DND-41 (cell line): ENCODE measurements around the gene CLSTN2.

Experiments used
- ATAC-seq: fragments of 200-7000 bp; cut with Tn5 transposase; 3 replicates; pipeline ENCODE4 v1.9.1; 2021; ENCODE audit warnings: low read depth; ENCODE audit not compliant: insufficient read depth
- DNase-seq: peaks from one replicate; pipeline ENCODE4 v3.0.0-alpha.2; 2020
- H2AFZ ChIP-seq: 2 replicates; pipeline ENCODE4 v1.6.0; 2012; ENCODE audit warnings: low read depth, low read length
- H3K27ac ChIP-seq: 2 replicates; pipeline ENCODE4 v1.5.1; 2012; ENCODE audit warnings: low read length, inconsistent platforms
- H3K27me3 ChIP-seq: fragments of 200-600 bp; sonication (generic); 2 replicates; pipeline ENCODE4 v1.6.0; 2012; ENCODE audit warnings: low read length, mild to moderate bottlenecking, inconsistent platforms; ENCODE audit not compliant: insufficient read depth, poor library complexity
- H3K36me3 ChIP-seq: 2 replicates; pipeline ENCODE4 v1.5.1; 2012; ENCODE audit warnings: low read length, inconsistent platforms; ENCODE audit not compliant: insufficient read depth
- H3K4me1 ChIP-seq: 2 replicates; pipeline ENCODE4 v1.5.1; 2012; ENCODE audit warnings: mild to moderate bottlenecking, low read length; ENCODE audit not compliant: insufficient read depth
- H3K4me2 ChIP-seq: 2 replicates; pipeline ENCODE4 v1.6.0; 2012; ENCODE audit warnings: mild to moderate bottlenecking, moderate library complexity, low read length, inconsistent platforms; ENCODE audit not compliant: insufficient read depth
- H3K4me3 ChIP-seq, 2 experiments: fragments of 200-600 bp in 1 of 2; shearing (Covaris generic) in 1 of 2; 2 replicates each; pipeline ENCODE4 v1.5.1; 2012 to 2016; ENCODE audit warnings: inconsistent platforms in 2 of 2, low read length in 2 of 2, mild to moderate bottlenecking in 2 of 2, low read depth in 1 of 2, moderate library complexity in 1 of 2
- H3K79me2 ChIP-seq: 2 replicates; pipeline ENCODE4 v1.6.0; 2012; ENCODE audit warnings: low read length, inconsistent platforms; ENCODE audit not compliant: insufficient read depth
- H3K9ac ChIP-seq: 2 replicates; pipeline ENCODE4 v1.6.0; 2012; ENCODE audit warnings: low read depth, mild to moderate bottlenecking, inconsistent platforms, low read length, moderate library complexity
- H3K9me3 ChIP-seq: 2 replicates; pipeline ENCODE4 v1.5.1; 2012; ENCODE audit warnings: low read length, moderate library complexity, mild to moderate bottlenecking, inconsistent platforms; ENCODE audit not compliant: insufficient read depth, severe bottlenecking
- H4K20me1 ChIP-seq: 2 replicates; pipeline ENCODE4 v1.6.0; 2012; ENCODE audit warnings: low read length; ENCODE audit not compliant: insufficient read depth
- CTCF ChIP-seq: IDR thresholded peaks from 2 replicates; pipeline ENCODE4 v1.5.1; 2012; ENCODE audit warnings: borderline replicate concordance, low read length, moderate library complexity, mild to moderate bottlenecking; ENCODE audit not compliant: poor library complexity, severe bottlenecking; ENCODE audit errors: extremely low read depth
- EZH2 ChIP-seq: IDR thresholded peaks from 3 replicates; pipeline ENCODE4 v1.6.1; 2012; ENCODE audit warnings: borderline replicate concordance, low read depth, mild to moderate bottlenecking, moderate library complexity, low read length, inconsistent platforms; ENCODE audit not compliant: severe bottlenecking

The CLSTN2 gene

GRCh38 chr3:140153736-140154135 lies 218.8 kb downstream of the CLSTN2 start:
- DNase-seq: no peak
- H3K4me1 ChIP-seq: no peaks in the 10 kb centered on the region
- H3K36me3 ChIP-seq: no peaks in the 10 kb centered on the region
- no peak overlapping the region for H3K4me2 ChIP-seq
- H3K79me2 ChIP-seq: no peaks in the 10 kb centered on the region
- H3K9me3 ChIP-seq: no peaks in the 10 kb centered on the region
- no peak for ATAC-seq
- H2AFZ ChIP-seq: no peak overlapping the region
- H3K4me3 ChIP-seq: no peak overlapping the region
- no peak overlapping the region for H3K27ac ChIP-seq
- TF ChIP-seq EZH2: no peak
- TF ChIP-seq CTCF: no peak
- no peak overlapping the region for H3K9ac ChIP-seq
- H4K20me1 ChIP-seq: no peaks in the 10 kb centered on the region; the same call in 1 of the 2 replicates
- peaks cover 3% of the 10 kb centered on the region for H3K27me3 ChIP-seq

GRCh38 chr3:140157161-140157560 lies 222.2 kb downstream of the CLSTN2 start:
- Histone ChIP-seq H3K9me3 (no peaks in the 10 kb centered on the region), H2AFZ (no peak overlapping the region), H3K27me3 (peaks cover 3% of the 10 kb centered on the region), H3K4me1 (no peaks in the 10 kb centered on the region), H3K9ac (no peak overlapping the region), H3K79me2 (no peaks in the 10 kb centered on the region), H3K4me2 (no peak overlapping the region), H4K20me1 (no peaks in the 10 kb centered on the region; the same call in 1 of the 2 replicates), H3K27ac (no peak overlapping the region), H3K36me3 (no peaks in the 10 kb centered on the region), H3K4me3 (no peak overlapping the region)
- TF ChIP-seq EZH2 (no peak), CTCF (no peak)
- DNase-seq: no peak
- no peak for ATAC-seq

GRCh38 chr3:140159646-140160045 lies 224.7 kb downstream of the CLSTN2 start:
- no peaks in the 10 kb centered on the region for H3K36me3 ChIP-seq
- DNase-seq (no peak), ATAC-seq (no peak)
- H3K27me3 ChIP-seq: peaks cover 3% of the 10 kb centered on the region
- H4K20me1 ChIP-seq: no peaks in the 10 kb centered on the region
- no peak overlapping the region for H3K4me3 ChIP-seq
- no peak overlapping the region for H3K27ac ChIP-seq
- no peaks in the 10 kb centered on the region for H3K79me2 ChIP-seq
- no peaks in the 10 kb centered on the region for H3K4me1 ChIP-seq
- TF ChIP-seq EZH2 (no peak), CTCF (no peak)
- H3K9ac ChIP-seq: no peak overlapping the region
- no peaks in the 10 kb centered on the region for H3K9me3 ChIP-seq
- no peak overlapping the region for H2AFZ ChIP-seq
- H3K4me2 ChIP-seq: no peak overlapping the region

GRCh38 chr3:140160553-140160952 lies 225.6 kb downstream of the CLSTN2 start:
- ATAC-seq: no peak
- Histone ChIP-seq H3K27ac (no peak overlapping the region), H3K9ac (no peak overlapping the region), H3K79me2 (no peaks in the 10 kb centered on the region), H2AFZ (no peak overlapping the region), H3K36me3 (no peaks in the 10 kb centered on the region), H3K9me3 (no peaks in the 10 kb centered on the region), H3K4me2 (no peak overlapping the region), H3K27me3 (no peaks in the 10 kb centered on the region), H4K20me1 (no peaks in the 10 kb centered on the region), H3K4me3 (no peak overlapping the region), H3K4me1 (no peaks in the 10 kb centered on the region)
- no peak for DNase-seq
- TF ChIP-seq CTCF (no peak), EZH2 (no peak)
